CD4-positive, alpha-beta T cell (primary cell): ENCODE measurements around the gene SLC25A28. TPM values are rescaled to one million over a fixed set of nuclear protein-coding genes. Genes with fewer than 3 reads are reported as not detected.

Experiments used
- ATAC-seq: fragments of 200-7000 bp; cut with Tn5 transposase; one replicate; pipeline ENCODE4 v1.10.0; 2022; ENCODE audit warnings: mild to moderate bottlenecking; ENCODE audit not compliant: poor library complexity
- CTCF ChIA-PET: fragments of 350-600 bp; sonication (Branson Sonifier 250); formaldehyde crosslinking; loops from one replicate; lab custom pipeline; 2021; ENCODE audit warnings: antibody characterized with exemption, inconsistent platforms; lab: Charles Lee
- POLR2A ChIA-PET: fragments of 350-600 bp; sonication (Branson Sonifier 250); formaldehyde crosslinking; loops from one replicate; lab custom pipeline; 2021; ENCODE audit warnings: antibody characterized with exemption, inconsistent platforms; lab: Charles Lee
- DNase-seq, 14 experiments: peaks; one replicate each; pipeline ENCODE4 v3.0.0-alpha.2; 2013 to 2020; ENCODE audit warnings: mixed read lengths in 2 of 14
- H3K27ac ChIP-seq, 2 donors: one replicate each; pipeline versions ENCODE4 v1.5.1 to v1.7.0; 2013; ENCODE audit warnings: low read length in 2 of 2, low read depth in 1 of 2, mild to moderate bottlenecking in 1 of 2
- H3K27me3 ChIP-seq, 2 experiments: 1 replicate in 1 of 2; 2 replicates in 1 of 2; pipeline versions ENCODE4 v1.6.1 to v1.7.0; 2013; ENCODE audit warnings: low read length in 2 of 2, control low read depth in 1 of 2, mild to moderate bottlenecking in 1 of 2, moderate library complexity in 1 of 2; ENCODE audit not compliant: insufficient read depth in 2 of 2, control insufficient read depth in 1 of 2
- H3K36me3 ChIP-seq: one replicate; pipeline ENCODE4 v1.6.1; 2013; ENCODE audit warnings: low read length, control low read depth; ENCODE audit not compliant: insufficient read depth
- H3K4me1 ChIP-seq: one replicate; pipeline ENCODE4 v1.6.1; 2013; ENCODE audit warnings: low read length, control low read depth; ENCODE audit not compliant: insufficient read depth
- H3K4me3 ChIP-seq: one replicate; pipeline ENCODE4 v1.5.1; 2013; ENCODE audit warnings: mild to moderate bottlenecking, low read length, moderate library complexity
- H3K9me3 ChIP-seq, 2 experiments: 1 replicate in 1 of 2; 2 replicates in 1 of 2; pipeline versions ENCODE4 v1.6.1 to v1.7.0; 2013; ENCODE audit warnings: low read length in 2 of 2, mild to moderate bottlenecking in 2 of 2, control low read depth in 1 of 2, moderate library complexity in 1 of 2; ENCODE audit not compliant: control insufficient read depth in 1 of 2, insufficient read depth in 1 of 2
- H3K27ac Mint-ChIP-seq: one replicate; pipeline ENCODE4 v1.8.0; 2020; ENCODE audit warnings: mixed read lengths
- H3K27me3 Mint-ChIP-seq: one replicate; pipeline ENCODE4 v1.8.0; 2021; ENCODE audit warnings: mixed read lengths
- H3K36me3 Mint-ChIP-seq: one replicate; pipeline ENCODE4 v1.8.0; 2021; ENCODE audit warnings: low read depth, mixed read lengths
- H3K4me1 Mint-ChIP-seq: one replicate; pipeline ENCODE4 v1.8.0; 2021; ENCODE audit warnings: low read depth, mixed read lengths
- H3K4me3 Mint-ChIP-seq: one replicate; pipeline ENCODE4 v1.8.0; 2020; ENCODE audit warnings: mild to moderate bottlenecking, mixed read lengths
- H3K9me3 Mint-ChIP-seq: one replicate; pipeline ENCODE4 v1.8.0; 2020; ENCODE audit warnings: mixed read lengths
- intact Hi-C, 2 experiments: fragments of 100-400 bp; cut with DNase I in 1 of 2; cut with micrococcal nuclease in 1 of 2; formaldehyde crosslinking; loops; one replicate each; pipeline versions ENCODE4 v1.15.1 to v1.9.0; 2023 to 2025; cut with DNase I, micrococcal nuclease
- total RNA-seq, 174 experiments: library from RNA in 2 of 174; stranded (reverse) in 2 of 174; gene quantifications; one replicate each; pipeline ENCODE4 v1.2.3 and lab custom pipeline; 2021 to 2026
- TF ChIP-seq, protein P1 (sequence below): fragments of 200-600 bp; IDR thresholded peaks from one replicate; pipeline ENCODE4 v1.8.0; 2022; ENCODE audit warnings: antibody characterized with exemption, mild to moderate bottlenecking

SLC25A28 gene
- total RNA-seq, 2 experiments from 2014 or later, result 112 to 113 TPM

DNA sequence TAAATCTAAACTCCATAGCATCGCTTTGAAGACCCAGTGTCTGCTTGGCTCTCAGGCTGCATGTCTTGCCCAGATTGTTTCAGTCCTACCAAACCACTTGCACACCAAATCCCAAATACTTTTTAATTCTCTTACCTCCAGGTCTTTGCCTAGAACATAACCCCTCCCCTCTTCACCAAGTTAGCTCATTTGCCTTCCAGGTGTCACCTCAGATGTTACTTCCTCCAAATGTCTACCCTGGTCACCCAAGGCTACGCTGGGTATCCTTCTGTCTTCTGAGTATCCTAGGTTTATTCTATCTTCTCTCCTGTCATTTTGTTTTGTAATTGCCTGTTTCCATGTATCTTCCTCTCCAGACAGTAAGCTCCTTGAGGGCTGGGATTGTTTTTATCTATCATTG, 11.1 kb downstream of the SLC25A28 start:
- Histone ChIP-seq H3K36me3 (peaks cover 43% of the 10 kb centered on the region), H3K4me1 (no peaks in the 10 kb centered on the region), H3K27me3 (no peaks in the 10 kb centered on the region), H3K9me3 (no peaks in the 10 kb centered on the region), H3K4me3 (no peak overlapping the region), H3K27ac (no peak overlapping the region)
- H3K27me3 Mint-ChIP-seq, result no peaks in the 10 kb centered on the region
- DNase-seq, result no peak
- H3K4me3 Mint-ChIP-seq, result no peak overlapping the region
- H3K9me3 Mint-ChIP-seq, result no peaks in the 10 kb centered on the region
- ATAC-seq, result no peak
- peaks cover 15% of the 10 kb centered on the region for H3K4me1 Mint-ChIP-seq
- H3K36me3 Mint-ChIP-seq, result peaks cover 34% of the 10 kb centered on the region
- TF ChIP-seq, protein P1, sequence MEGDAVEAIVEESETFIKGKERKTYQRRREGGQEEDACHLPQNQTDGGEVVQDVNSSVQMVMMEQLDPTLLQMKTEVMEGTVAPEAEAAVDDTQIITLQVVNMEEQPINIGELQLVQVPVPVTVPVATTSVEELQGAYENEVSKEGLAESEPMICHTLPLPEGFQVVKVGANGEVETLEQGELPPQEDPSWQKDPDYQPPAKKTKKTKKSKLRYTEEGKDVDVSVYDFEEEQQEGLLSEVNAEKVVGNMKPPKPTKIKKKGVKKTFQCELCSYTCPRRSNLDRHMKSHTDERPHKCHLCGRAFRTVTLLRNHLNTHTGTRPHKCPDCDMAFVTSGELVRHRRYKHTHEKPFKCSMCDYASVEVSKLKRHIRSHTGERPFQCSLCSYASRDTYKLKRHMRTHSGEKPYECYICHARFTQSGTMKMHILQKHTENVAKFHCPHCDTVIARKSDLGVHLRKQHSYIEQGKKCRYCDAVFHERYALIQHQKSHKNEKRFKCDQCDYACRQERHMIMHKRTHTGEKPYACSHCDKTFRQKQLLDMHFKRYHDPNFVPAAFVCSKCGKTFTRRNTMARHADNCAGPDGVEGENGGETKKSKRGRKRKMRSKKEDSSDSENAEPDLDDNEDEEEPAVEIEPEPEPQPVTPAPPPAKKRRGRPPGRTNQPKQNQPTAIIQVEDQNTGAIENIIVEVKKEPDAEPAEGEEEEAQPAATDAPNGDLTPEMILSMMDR, result no peak
- intact Hi-C loops, result no loop called here
- CTCF ChIA-PET, result no interaction called here
- POLR2A ChIA-PET, result interaction anchor here (2.1 kb wide), 1 partner anchor 11 kb away, joined by 5 read pairs; no protein-coding TSS in a partner anchor
- peak overlapping the region; percentile 21 for H3K27ac Mint-ChIP-seq

DNA sequence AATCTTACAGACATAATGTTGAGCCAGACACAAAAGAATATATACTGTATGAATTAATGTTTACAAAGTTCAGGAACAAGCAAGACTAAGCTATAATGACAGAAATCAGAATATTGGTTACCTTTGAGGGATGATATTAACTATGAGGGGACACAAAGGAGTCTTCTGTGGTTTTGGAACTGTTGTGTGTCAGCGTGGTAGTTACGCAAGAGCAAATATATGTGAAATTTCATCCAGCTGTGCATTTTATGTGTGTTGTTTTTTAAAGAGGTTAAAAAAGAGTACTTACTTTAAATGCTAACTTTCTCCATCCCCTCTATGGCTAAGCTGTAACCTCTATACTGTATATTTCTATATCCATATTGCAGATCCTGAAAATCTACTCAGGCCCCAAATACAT, 14.9 kb downstream of the SLC25A28 start:
- intact Hi-C loops, result no loop called here
- H3K36me3 ChIP-seq, result peaks cover 15% of the 10 kb centered on the region
- H3K27me3 ChIP-seq, result no peaks in the 10 kb centered on the region
- TF ChIP-seq, protein P1, result no peak
- Mint-ChIP-seq H3K9me3 (no peaks in the 10 kb centered on the region), H3K27ac (no peak overlapping the region), H3K4me1 (no peaks in the 10 kb centered on the region), H3K4me3 (no peak overlapping the region), H3K27me3 (no peaks in the 10 kb centered on the region), H3K36me3 (peaks cover 12% of the 10 kb centered on the region)
- H3K4me1 ChIP-seq, result no peaks in the 10 kb centered on the region
- no peak overlapping the region for H3K4me3 ChIP-seq
- H3K27ac ChIP-seq, result no peak overlapping the region
- DNase-seq (no peak), ATAC-seq (no peak)
- no peaks in the 10 kb centered on the region for H3K9me3 ChIP-seq
- POLR2A ChIA-PET, result interaction anchor here (1.5 kb wide), 1 partner anchor 15 kb away, joined by 4 read pairs; the partner anchor contains the start of gene SLC25A28
- CTCF ChIA-PET, result no interaction called here

- Mint-ChIP-seq H3K9me3 (no peaks in the 10 kb centered on the region), H3K27me3 (no peaks in the 10 kb centered on the region), H3K27ac (no peak overlapping the region), H3K4me3 (no peak overlapping the region), H3K36me3 (peaks cover 7% of the 10 kb centered on the region), H3K4me1 (no peaks in the 10 kb centered on the region)
- ChIA-PET CTCF (interaction anchor here (0.7 kb wide), 1 partner anchor 518 kb away, joined by 3 read pairs; no protein-coding TSS in a partner anchor), POLR2A (interaction anchor here (1.5 kb wide), 1 partner anchor 15 kb away, joined by 4 read pairs; the partner anchor contains the start of gene SLC25A28)
- Histone ChIP-seq H3K27ac (no peak overlapping the region), H3K4me1 (no peaks in the 10 kb centered on the region), H3K27me3 (no peaks in the 10 kb centered on the region), H3K9me3 (no peaks in the 10 kb centered on the region), H3K4me3 (no peak overlapping the region), H3K36me3 (peaks cover 11% of the 10 kb centered on the region)
- TF ChIP-seq, protein P1, result no peak
- DNase-seq, result no peak
- no peak for ATAC-seq
- intact Hi-C loops, result no loop called here
These were observed 15.4 kb downstream of the SLC25A28 start for GRCh38 chr10:99604862-99605261.
